HepG2 (cell line): ENCODE measurements around the gene STK32B. TPM values are rescaled to one million over a fixed set of nuclear protein-coding genes. Genes with fewer than 3 reads are reported as not detected.

ENCODE experiments used
- ATAC-seq: fragments of 200-7000 bp; cut with Tn5 transposase; 3 replicates; pipeline ENCODE4 v1.9.1; 2020; ENCODE audit warnings: mild to moderate bottlenecking, moderate library complexity
- BruUV-seq: library from RNA; stranded (reverse); fragments of 400-500 nt; replicated peaks from 2 replicates; lab custom pipeline; 2021; lab: Mats Ljungman, UMichigan
- CTCF ChIA-PET: fragments of 300-600 bp; formaldehyde crosslinking; extraction: SDS; loops from one replicate; lab custom pipeline; 2021; ENCODE audit warnings: low total read pairs, inconsistent platforms, low intra/inter-chr PET ratio; lab: Yijun Ruan, JAX
- POLR2A ChIA-PET: fragments of 350-600 bp; sonication (Branson Sonifier 250); formaldehyde crosslinking; loops from one replicate; lab custom pipeline; 2020; ENCODE audit warnings: antibody characterized with exemption, inconsistent platforms; lab: Yijun Ruan, JAX
- DNase-seq: peaks from one replicate; pipeline ENCODE4 v3.0.0-alpha.2; 2015; ENCODE audit warnings: low spot score
- FAIRE-seq: peaks from 3 replicates; lab custom pipeline; 2011; peaks lifted over from hg19 to GRCh38; lab: Jason Lieb, UNC
- H2AFZ ChIP-seq: one replicate; pipeline ENCODE4 v1.6.1; 2011; ENCODE audit warnings: low read length, inconsistent platforms
- H3K27ac ChIP-seq: fragments of 300-600 bp; 3 replicates; pipeline ENCODE4 v1.8.0; 2011; ENCODE audit warnings: mixed run types, mild to moderate bottlenecking, mixed read lengths, low read length, inconsistent platforms; ENCODE audit not compliant: insufficient read depth; ENCODE audit errors: extremely low read length
- H3K27me3 ChIP-seq, 2 experiments: fragments of 200-600 bp in 1 of 2; 2 replicates in 1 of 2; 3 replicates in 1 of 2; pipeline versions ENCODE4 v1.6.0 to v1.8.0; 2011; ENCODE audit warnings: low read length in 2 of 2, mild to moderate bottlenecking in 2 of 2, moderate library complexity in 2 of 2, inconsistent platforms in 1 of 2; ENCODE audit not compliant: insufficient read depth in 2 of 2, control insufficient read depth in 1 of 2
- H3K36me3 ChIP-seq, 2 experiments: fragments of 200-600 bp in 1 of 2; replicated peaks in 1 of 2; 2 replicates in 1 of 2; 3 replicates in 1 of 2; pipeline versions ENCODE4 v1.5.1 to v1.8.0; 2011; ENCODE audit warnings: low read length in 2 of 2, inconsistent platforms in 1 of 2; ENCODE audit not compliant: insufficient read depth in 2 of 2, control insufficient read depth in 1 of 2
- H3K4me1 ChIP-seq: 2 replicates; pipeline ENCODE4 v1.5.1; 2012; ENCODE audit warnings: low read length, inconsistent platforms; ENCODE audit not compliant: insufficient read depth
- H3K4me2 ChIP-seq: 2 replicates; pipeline ENCODE4 v1.6.0; 2011; ENCODE audit warnings: low read depth, low read length, inconsistent platforms
- H3K4me3 ChIP-seq, 3 experiments: fragments of 200-600 bp in 1 of 3; sonication (generic), shearing (Covaris generic) in 1 of 3; replicated peaks in 1 of 3; 2 replicates each; pipeline ENCODE4 v1.5.1; 2011 to 2016; ENCODE audit warnings: low read length in 3 of 3, inconsistent platforms in 2 of 3, low read depth in 2 of 3, mild to moderate bottlenecking in 2 of 3, control low read depth in 1 of 3, mixed read lengths in 1 of 3; ENCODE audit not compliant: insufficient read depth in 1 of 3
- H3K79me2 ChIP-seq: one replicate; pipeline ENCODE4 v1.6.1; 2011; ENCODE audit warnings: low read length, inconsistent platforms; ENCODE audit not compliant: insufficient read depth
- H3K9ac ChIP-seq: 2 replicates; pipeline ENCODE4 v1.6.0; 2011; ENCODE audit warnings: mild to moderate bottlenecking, low read depth, low read length, inconsistent platforms; ENCODE audit not compliant: insufficient read depth
- H3K9me3 ChIP-seq: 2 replicates; pipeline ENCODE4 v1.5.1; 2012; ENCODE audit warnings: mild to moderate bottlenecking, low read length
- H4K20me1 ChIP-seq: 2 replicates; pipeline ENCODE4 v1.6.0; 2011; ENCODE audit warnings: inconsistent platforms, mild to moderate bottlenecking, low read length, moderate library complexity; ENCODE audit not compliant: insufficient read depth
- ARNTL ChIP-seq: sonication (generic); formaldehyde crosslinking; IDR thresholded peaks from 2 replicates; pipeline ENCODE4 v1.4.0; 2020; ENCODE audit warnings: mild to moderate bottlenecking, missing genetic modification reagents
- GPBP1L1 ChIP-seq: sonication (generic); formaldehyde crosslinking; IDR thresholded peaks from 2 replicates; pipeline ENCODE4 v1.5.0; 2020; ENCODE audit warnings: mild to moderate bottlenecking, missing genetic modification reagents
- ZBTB33 ChIP-seq: sonication (generic); formaldehyde crosslinking; IDR thresholded peaks from 2 replicates; pipeline ENCODE4 v1.4.0; 2020; ENCODE audit warnings: missing genetic modification reagents
- ZHX2 ChIP-seq, 2 experiments: sonication (generic) in 1 of 2; formaldehyde crosslinking in 1 of 2; IDR thresholded peaks; 2 replicates each; pipeline versions ENCODE4 v1.6.1 to v1.9.0; 2014 to 2022; ENCODE audit warnings: antibody characterized with exemption in 1 of 2, borderline replicate concordance in 1 of 2, inconsistent platforms in 1 of 2, low read depth in 1 of 2, missing genetic modification reagents in 1 of 2
- ZMYM3 ChIP-seq: sonication (generic); formaldehyde crosslinking; IDR thresholded peaks from 2 replicates; pipeline ENCODE4 v1.5.1; 2020; ENCODE audit warnings: mild to moderate bottlenecking, missing genetic modification reagents
- ZNF556 ChIP-seq: sonication (generic); formaldehyde crosslinking; IDR thresholded peaks from 2 replicates; pipeline ENCODE4 v1.4.0; 2020; ENCODE audit warnings: mild to moderate bottlenecking, missing genetic modification reagents, borderline replicate concordance
- ZNF569 ChIP-seq: sonication (generic); formaldehyde crosslinking; IDR thresholded peaks from 2 replicates; pipeline ENCODE4 v1.5.0; 2020; ENCODE audit warnings: mild to moderate bottlenecking, missing genetic modification reagents, moderate library complexity, borderline replicate concordance
- ZNF615 ChIP-seq: sonication (generic); formaldehyde crosslinking; IDR thresholded peaks from 2 replicates; pipeline ENCODE4 v1.5.0; 2020; ENCODE audit warnings: mild to moderate bottlenecking, missing genetic modification reagents, borderline replicate concordance
- ZNF629 ChIP-seq: sonication (generic); formaldehyde crosslinking; conservative IDR thresholded peaks from 2 replicates; pipeline ENCODE4 v1.5.0; 2020; ENCODE audit warnings: missing genetic modification reagents
- WGBS: methylation state at CpG from one replicate; pipeline ENCODE4 v1.1.6; 2017; ENCODE audit warnings: low lambda C conversion rate; 5-methylcytosine and 5-hydroxymethylcytosine counted together
- in situ Hi-C: cut with HindIII; loops from 2 replicates; pipeline ENCODE4 v1.10.0; 2017; ENCODE audit warnings: low pct_unique_long_range_greater_than_20kb; ENCODE audit not compliant: extremely low pct_ligation_motif_present
- intact Hi-C: fragments of 100-400 bp; cut with micrococcal nuclease; formaldehyde crosslinking; loops from one replicate; pipeline ENCODE4 v1.10.0; 2022; ENCODE audit not compliant: unreplicated experiment
- polyA plus RNA-seq, 8 experiments: library from polyadenylated mRNA; depleted of rRNA in 3 of 8; stranded (reverse) in 7 of 8; unstranded in 1 of 8; fragments of >200 nt; fragmentation: Illumina TruSeq in 4 of 8; extraction: Trizol in 4 of 8; gene quantifications; 2 replicates each; pipeline versions ENCODE4 v1.2.1 to v1.2.3, GENCODE V29; 2011 to 2016; ENCODE audit warnings: low read depth in 4 of 8, missing spikeins in 1 of 8, mixed read lengths in 1 of 8; ENCODE audit not compliant: insufficient read depth in 1 of 8
- total RNA-seq, 5 experiments: library from RNA; depleted of rRNA; stranded (reverse); fragments of >200 nt; fragmentation: Illumina TruSeq; extraction: Trizol; gene quantifications; 2 replicates each; pipeline ENCODE4 v1.2.3, GENCODE V29; 2016; ENCODE audit warnings: low read depth in 1 of 5

The STK32B gene
- total and polyA plus RNA-seq, 2 of the 13 experiments (the other 11 are each of a cell fraction or from before 2014, with no cell fraction given): not detected

GRCh38 chr4:5462254-5462835, 411.1 kb downstream of the STK32B start:
- intact Hi-C loops: no loop called here
- Histone ChIP-seq H3K4me1 (no peaks in the 10 kb centered on the region), H3K27me3 (peaks cover 4 to 20% of the 10 kb centered on the region in 2 experiments; a peak in 3 of 5 replicates), H3K36me3 (no peaks in the 10 kb centered on the region), H2AFZ (no peak overlapping the region), H3K9me3 (no peaks in the 10 kb centered on the region), H4K20me1 (no peaks in the 10 kb centered on the region; the same call in 1 of the 2 replicates), H3K9ac (no peak overlapping the region), H3K79me2 (no peaks in the 10 kb centered on the region)
- ATAC-seq: no peak
- ChIA-PET CTCF (no interaction called here), POLR2A (no interaction called here)
- WGBS: 0% methylated on average over 1 of the region's 7 CpGs
- no peak for FAIRE-seq
- TF ChIP-seq ARNTL (CRISPR knock-in tag) (no peak), ZBTB33 (CRISPR knock-in tag) (no peak), ZNF569 (CRISPR knock-in tag) (no peak), GPBP1L1 (CRISPR knock-in tag) (no peak), ZMYM3 (CRISPR knock-in tag) (no peak), ZNF615 (no peak), ZNF629 (CRISPR knock-in tag) (no peak), ZHX2 (IDR thresholded peaks at IDR 0.05; ENCODE audit: low read depth) (no peak), ZHX2 (CRISPR knock-in tag; IDR thresholded peaks at IDR 0.05; ENCODE audit: borderline replicate concordance) (no peak), ZNF556 (CRISPR knock-in tag) (no peak)
- TF ChIP-seq, all 625 proteins: peak for 0
- in situ Hi-C loops: no loop called here
- BruUV-seq: no TSS peak
- Histone ChIP-seq H3K4me3 (no peak overlapping the region), H3K27ac (no peak overlapping the region), H3K4me2 (no peak overlapping the region)
- DNase-seq: no peak
